H9 (cell line): ENCODE results near the gene PRLH. TPM values are rescaled to one million over a fixed set of nuclear protein-coding genes. Genes with fewer than 3 reads are reported as not detected.

Experiments used
- DNase-seq: peaks from one replicate; pipeline ENCODE4 v3.0.0-alpha.2; 2017
- H2AFZ ChIP-seq: one replicate; pipeline ENCODE4 v1.6.1; 2013; ENCODE audit warnings: mild to moderate bottlenecking, low read length, control low read depth, moderate library complexity
- H2AK5ac ChIP-seq: 2 replicates; pipeline ENCODE4 v1.6.1; 2013; ENCODE audit warnings: low read length, control low read depth, mixed read lengths; ENCODE audit not compliant: insufficient read length
- H2BK120ac ChIP-seq: one replicate; pipeline ENCODE4 v1.6.1; 2013; ENCODE audit warnings: low read depth, mild to moderate bottlenecking, low read length, control low read depth, inconsistent platforms; ENCODE audit not compliant: poor library complexity, severe bottlenecking
- H2BK12ac ChIP-seq: 2 replicates; pipeline ENCODE4 v1.6.1; 2013; ENCODE audit warnings: low read length, control low read depth, mixed read lengths, low read depth; ENCODE audit not compliant: insufficient read length
- H2BK15ac ChIP-seq: 2 replicates; pipeline ENCODE4 v1.6.1; 2013; ENCODE audit warnings: low read depth, low read length, control low read depth
- H2BK20ac ChIP-seq: one replicate; pipeline ENCODE4 v1.6.1; 2013; ENCODE audit warnings: low read depth, mild to moderate bottlenecking, low read length, control low read depth, inconsistent platforms; ENCODE audit not compliant: poor library complexity, severe bottlenecking
- H2BK5ac ChIP-seq: 2 replicates; pipeline ENCODE4 v1.6.1; 2013; ENCODE audit warnings: low read length, control low read depth, mixed read lengths; ENCODE audit not compliant: insufficient read length
- H3K14ac ChIP-seq: 2 replicates; pipeline ENCODE4 v1.6.1; 2013; ENCODE audit warnings: low read length, control low read depth; ENCODE audit not compliant: insufficient read depth
- H3K18ac ChIP-seq: 2 replicates; pipeline ENCODE4 v1.6.1; 2013; ENCODE audit warnings: low read depth, mild to moderate bottlenecking, mixed read lengths, low read length, control low read depth; ENCODE audit not compliant: insufficient read length
- H3K23ac ChIP-seq: 2 replicates; pipeline ENCODE4 v1.6.1; 2013; ENCODE audit warnings: low read length, control low read depth, mixed read lengths, low read depth; ENCODE audit not compliant: insufficient read length
- H3K23me2 ChIP-seq: 2 replicates; pipeline ENCODE4 v1.6.1; 2013; ENCODE audit warnings: low read depth, mild to moderate bottlenecking, mixed read lengths, low read length, control low read depth; ENCODE audit not compliant: insufficient read length, poor library complexity, severe bottlenecking
- H3K27ac ChIP-seq: 2 replicates; pipeline ENCODE4 v1.5.1; 2013; ENCODE audit warnings: low read length, control low read depth, mixed read lengths, low read depth; ENCODE audit not compliant: insufficient read length
- H3K27me3 ChIP-seq: 2 replicates; pipeline ENCODE4 v1.6.1; 2013; ENCODE audit warnings: low read length, control low read depth, inconsistent platforms; ENCODE audit not compliant: insufficient read depth
- H3K4ac ChIP-seq: 2 replicates; pipeline ENCODE4 v1.6.1; 2013; ENCODE audit warnings: low read depth, mild to moderate bottlenecking, control low read depth, inconsistent platforms, low read length, moderate library complexity
- H3K4me1 ChIP-seq: 2 replicates; pipeline ENCODE4 v1.6.1; 2013; ENCODE audit warnings: low read length, control low read depth, inconsistent platforms; ENCODE audit not compliant: insufficient read depth
- H3K4me2 ChIP-seq: 2 replicates; pipeline ENCODE4 v1.6.1; 2013; ENCODE audit warnings: low read length, control low read depth, mixed read lengths; ENCODE audit not compliant: insufficient read length, insufficient read depth
- H3K56ac ChIP-seq: 2 replicates; pipeline ENCODE4 v1.6.1; 2013; ENCODE audit warnings: low read depth, mild to moderate bottlenecking, mixed read lengths, low read length, control low read depth; ENCODE audit not compliant: insufficient read length
- H3K79me1 ChIP-seq: 2 replicates; pipeline ENCODE4 v1.6.1; 2013; ENCODE audit warnings: low read depth, mild to moderate bottlenecking, moderate library complexity, low read length, control low read depth, inconsistent platforms; ENCODE audit not compliant: insufficient read depth, poor library complexity, severe bottlenecking
- H3K79me2 ChIP-seq: 2 replicates; pipeline ENCODE4 v1.6.1; 2013; ENCODE audit warnings: low read length, control low read depth, inconsistent platforms; ENCODE audit not compliant: insufficient read depth
- H3K9ac ChIP-seq: 2 replicates; pipeline ENCODE4 v1.6.1; 2013; ENCODE audit warnings: low read length, control low read depth, mixed read lengths; ENCODE audit not compliant: insufficient read length; ENCODE audit errors: extremely low read depth
- H3K9me3 ChIP-seq: one replicate; pipeline ENCODE4 v1.6.1; 2013; ENCODE audit warnings: low read depth, low read length, inconsistent platforms; ENCODE audit not compliant: control insufficient read depth
- H3T11ph ChIP-seq: one replicate; pipeline ENCODE4 v1.6.1; 2013; ENCODE audit warnings: mild to moderate bottlenecking, low read length, control low read depth, inconsistent platforms
- H4K20me1 ChIP-seq: one replicate; pipeline ENCODE4 v1.6.1; 2013; ENCODE audit not compliant: control insufficient read depth, insufficient read length, insufficient read depth
- H4K5ac ChIP-seq: 2 replicates; pipeline ENCODE4 v1.6.1; 2013; ENCODE audit warnings: low read depth, mild to moderate bottlenecking, mixed read lengths, low read length, control low read depth; ENCODE audit not compliant: insufficient read length
- H4K8ac ChIP-seq: replicated peaks from 2 replicates; pipeline ENCODE4 v1.6.1; 2013; ENCODE audit warnings: low read length, control low read depth, mixed read lengths, low read depth; ENCODE audit not compliant: insufficient read length
- H4K91ac ChIP-seq: 2 replicates; pipeline ENCODE4 v1.6.1; 2013; ENCODE audit warnings: low read depth, mild to moderate bottlenecking, moderate library complexity, mixed read lengths, low read length, control low read depth; ENCODE audit not compliant: insufficient read length
- H3K27ac Mint-ChIP-seq, 3 experiments: 2 replicates in 2 of 3; 3 replicates in 1 of 3; pipeline ENCODE4 v1.8.0; 2020 to 2021; ENCODE audit warnings: mixed read lengths in 3 of 3, mild to moderate bottlenecking in 1 of 3, moderate library complexity in 1 of 3
- H3K27me3 Mint-ChIP-seq: 2 replicates; pipeline ENCODE4 v1.8.0; 2021; ENCODE audit warnings: low read depth, mild to moderate bottlenecking, moderate library complexity, mixed read lengths
- H3K36me3 Mint-ChIP-seq, 3 experiments: 2 replicates in 2 of 3; 3 replicates in 1 of 3; pipeline ENCODE4 v1.8.0; 2020 to 2021; ENCODE audit warnings: low read depth in 3 of 3, mixed read lengths in 3 of 3; ENCODE audit not compliant: insufficient read depth in 1 of 3
- H3K4me1 Mint-ChIP-seq, 2 experiments: 2 replicates each; pipeline ENCODE4 v1.8.0; 2020; ENCODE audit warnings: mixed read lengths in 2 of 2
- H3K4me3 Mint-ChIP-seq, 2 experiments: 2 replicates in 1 of 2; 3 replicates in 1 of 2; pipeline ENCODE4 v1.8.0; 2020 to 2021; ENCODE audit warnings: mild to moderate bottlenecking in 2 of 2, mixed read lengths in 2 of 2, moderate library complexity in 1 of 2
- H3K9me3 Mint-ChIP-seq, 2 experiments: 2 replicates in 1 of 2; 3 replicates in 1 of 2; pipeline ENCODE4 v1.8.0; 2020; ENCODE audit warnings: mild to moderate bottlenecking in 2 of 2, mixed read lengths in 2 of 2, moderate library complexity in 1 of 2
- CTCF ChIP-seq: fragments of 200-600 bp; sonication (generic); conservative IDR thresholded peaks from 3 replicates; pipeline ENCODE4 v1.8.0; 2021; ENCODE audit warnings: antibody characterized with exemption, mild to moderate bottlenecking
- WGBS: extraction: QIAGEN DNeasy Blood & Tissue Kit; methylation state at CpG from one replicate; pipeline ENCODE4 v1.1.7; 2013; ENCODE audit warnings: missing lambda C conversion rate, low lambda C conversion rate, mixed read lengths; ENCODE audit not compliant: insufficient read length; ENCODE audit errors: extremely low coverage; 5-methylcytosine and 5-hydroxymethylcytosine counted together
- total RNA-seq: library from RNA; stranded (reverse); gene quantifications from 2 replicates; pipeline ENCODE4 v1.2.1, GENCODE V29; 2021

Gene PRLH
- total RNA-seq, 1 experiment from 2014 or later: not detected

DNA sequence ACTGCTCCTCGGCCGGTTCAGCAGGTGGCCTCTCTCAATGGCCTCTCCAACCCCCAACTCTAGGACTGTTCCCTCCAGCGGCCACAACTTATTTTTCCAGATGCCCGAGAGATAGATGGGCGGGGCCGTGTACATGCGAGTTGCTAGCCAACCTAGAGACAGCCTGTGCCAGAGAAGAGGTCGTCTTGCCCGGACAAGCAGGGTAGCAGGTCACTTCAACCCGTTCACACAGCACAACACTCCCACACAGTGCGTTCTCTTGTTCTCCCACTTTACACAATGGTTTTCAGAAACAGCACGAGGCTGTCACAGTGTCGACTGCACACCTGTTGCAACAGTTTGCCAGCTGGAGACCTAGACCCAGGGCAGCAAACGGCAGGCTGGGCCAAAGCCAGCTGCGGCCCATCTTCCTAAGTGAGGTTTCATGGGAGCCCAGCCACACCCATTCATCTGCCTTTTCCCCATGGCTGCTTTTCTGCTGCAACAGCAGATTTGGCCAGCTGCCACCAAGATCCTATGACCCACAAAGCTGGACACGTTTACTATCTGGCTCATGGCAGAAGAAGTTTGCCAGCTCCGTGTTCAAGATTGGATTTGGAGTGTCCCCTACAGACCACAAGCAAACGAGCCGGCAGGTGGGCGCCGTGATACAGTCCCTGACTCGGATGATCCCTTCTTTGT, 7.3 kb upstream of the PRLH start:
- DNase-seq: no peak
- no peak overlapping the region; the same call in 1 of the 2 replicates for H3K14ac ChIP-seq
- H2BK5ac ChIP-seq: no peak overlapping the region
- no peak for TF ChIP-seq CTCF
- no peak overlapping the region for H4K5ac ChIP-seq
- no peak overlapping the region for H3K4me2 ChIP-seq
- H4K20me1 ChIP-seq: no peaks in the 10 kb centered on the region
- no peak overlapping the region for H4K8ac ChIP-seq
- H3K9me3 ChIP-seq: no peaks in the 10 kb centered on the region
- no peak overlapping the region for H2BK120ac ChIP-seq
- H2AK5ac ChIP-seq: no peak overlapping the region
- no peak overlapping the region for H3K27ac Mint-ChIP-seq
- no peak overlapping the region for H3K27ac ChIP-seq
- no peak overlapping the region for H2BK15ac ChIP-seq
- no peak overlapping the region for H3K23ac ChIP-seq
- H3K4me1 ChIP-seq: no peaks in the 10 kb centered on the region
- WGBS: no CpG with 5 or more reads among the region's 22 CpGs
- no peak overlapping the region for H3K4me3 Mint-ChIP-seq
- no peak overlapping the region for H2BK20ac ChIP-seq
- H3K18ac ChIP-seq: no peak overlapping the region
- H3K56ac ChIP-seq: no peak overlapping the region
- no peak overlapping the region for H2BK12ac ChIP-seq
- peaks cover 10 to 11% of the 10 kb centered on the region in 2 experiments; a peak in 4 of 5 replicates for H3K9me3 Mint-ChIP-seq
- no peaks in the 10 kb centered on the region for H3K23me2 ChIP-seq
- H4K91ac ChIP-seq: no peak overlapping the region
- H3T11ph ChIP-seq: no peak overlapping the region
- H3K27me3 ChIP-seq: no peaks in the 10 kb centered on the region
- H3K4me1 Mint-ChIP-seq: peaks cover 0 to 3% of the 10 kb centered on the region in 2 experiments; a peak in 1 of 4 replicates
- no peaks in the 10 kb centered on the region for H3K79me1 ChIP-seq
- no peak overlapping the region for H3K4ac ChIP-seq
- peaks cover 0 to 8% (median 8%) of the 10 kb centered on the region in 3 experiments; a peak in 3 of 7 replicates for H3K36me3 Mint-ChIP-seq
- no peak overlapping the region for H2AFZ ChIP-seq
- no peak overlapping the region for H3K9ac ChIP-seq
- H3K79me2 ChIP-seq: no peaks in the 10 kb centered on the region
- peaks cover 10% of the 10 kb centered on the region for H3K27me3 Mint-ChIP-seq
